Stimulated activated CD4-positive, alpha-beta T cell treated with anti-CD3 and anti-CD28 coated beads, Interleukin-1b, Interleukin-23, amount 100 ng/mL, for 1 hour (primary cell): ENCODE measurements around the gene ZFPM1.

Experiments used
- DNase-seq, 2 donors: peaks; one replicate each; pipeline ENCODE4 v3.0.0-alpha.2; 2020; ENCODE audit warnings: low read depth in 2 of 2

The ZFPM1 gene

GRCh38 chr16:88561485-88562359 is 108.6 kb downstream of the ZFPM1 start:
- peak; percentile 18 to 32 for DNase-seq

- DNase-seq, result peak in 1 of 2 donors; percentile 31
Measured at GRCh38 chr16:88566158-88566557, 113.1 kb downstream of the ZFPM1 start.

GRCh38 chr16:88568710-88569613 is 115.9 kb downstream of the ZFPM1 start:
- DNase-seq, result no peak

GRCh38 chr16:88569614-88569984 is 116.5 kb downstream of the ZFPM1 start:
- no peak for DNase-seq

DNA sequence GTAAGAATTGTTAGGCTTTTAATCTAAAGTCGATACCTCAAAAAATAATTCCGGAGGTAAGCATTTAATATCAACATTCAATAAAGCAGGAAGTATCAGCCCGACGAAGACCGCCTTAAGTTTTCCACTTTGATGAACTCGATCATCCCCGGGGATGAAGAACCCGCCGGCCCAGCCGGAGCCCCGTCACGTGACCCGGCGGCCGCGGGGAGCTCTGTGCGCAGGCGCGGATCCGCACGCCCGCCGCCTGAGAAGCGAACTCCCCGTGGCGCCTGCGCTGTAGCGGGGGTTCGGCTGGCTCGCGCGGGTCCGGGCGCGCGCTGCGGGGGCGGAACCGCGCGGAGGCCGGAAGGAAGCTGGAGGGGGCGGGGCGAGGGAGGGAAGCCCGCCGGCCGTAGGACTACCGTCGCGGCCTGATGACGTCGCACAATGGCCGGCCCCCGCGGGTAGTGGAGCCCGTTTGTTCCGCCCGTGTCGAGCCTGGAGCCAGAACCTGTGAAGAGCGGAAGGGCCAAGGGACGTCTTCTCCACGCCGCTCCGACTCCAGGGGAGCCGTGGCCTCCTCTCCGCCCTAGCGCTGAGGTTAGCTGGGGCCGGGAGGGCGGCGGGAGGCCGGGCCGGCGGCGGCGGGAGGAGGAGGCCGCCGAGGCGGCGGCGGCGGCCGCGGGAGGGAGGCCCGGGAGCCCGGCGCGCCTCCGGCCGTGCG is 117.1 kb downstream of the ZFPM1 start, which contains the start of gene ZC3H18:
Gene ZC3H18, plus strand, starts transcription at position 419 of the 706 bp plus-strand sequence. CDS start 6,721 bp downstream, outside the sequence.
- DNase-seq, result peak; percentile 96 to 98

GRCh38 chr16:88570691-88571092 is 117.6 kb downstream of the ZFPM1 start:
- DNase-seq, result no peak

DNA sequence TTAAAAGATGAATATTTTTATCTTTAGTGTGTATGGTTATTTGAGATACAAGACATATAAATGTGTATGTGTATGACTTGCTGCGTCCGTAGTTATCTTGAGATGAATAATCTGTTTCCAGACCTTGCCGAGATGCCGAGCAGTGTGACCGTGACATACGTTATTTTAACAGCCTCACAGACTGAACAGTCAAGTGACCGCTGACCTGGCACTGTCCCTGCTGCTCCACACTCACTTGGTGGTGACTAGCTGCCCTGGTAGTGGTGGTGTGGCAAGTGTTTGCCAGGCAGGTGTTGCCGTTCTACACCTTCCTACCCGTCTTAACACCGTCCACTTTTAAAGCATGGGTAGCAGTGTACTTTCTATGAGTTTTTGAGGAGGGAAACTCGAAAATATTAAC is 122.2 kb downstream of the ZFPM1 start:
- no peak for DNase-seq

DNA sequence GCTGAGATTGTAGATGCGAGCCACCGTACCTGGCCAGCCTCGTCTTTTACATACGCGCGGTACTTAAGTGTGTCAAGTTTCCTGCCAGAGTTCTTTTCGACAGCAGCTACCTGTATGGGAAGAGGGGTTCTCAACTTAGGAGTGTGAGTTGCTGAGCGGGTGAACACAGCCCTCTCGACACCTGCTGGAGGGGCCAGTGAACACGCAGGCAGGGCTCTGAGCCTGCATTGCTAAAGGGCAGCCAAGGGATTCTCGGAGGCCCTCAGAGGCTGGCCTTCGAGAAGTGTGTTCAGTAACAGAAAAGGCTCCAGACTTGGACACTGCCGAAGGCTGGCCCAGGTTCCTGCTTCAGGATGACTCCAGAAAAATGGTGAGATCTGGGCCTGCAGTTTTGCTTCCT is 123.2 kb downstream of the ZFPM1 start:
- no peak for DNase-seq

- no peak for DNase-seq
Measured at GRCh38 chr16:88577166-88577565, 124.1 kb downstream of the ZFPM1 start.

DNA sequence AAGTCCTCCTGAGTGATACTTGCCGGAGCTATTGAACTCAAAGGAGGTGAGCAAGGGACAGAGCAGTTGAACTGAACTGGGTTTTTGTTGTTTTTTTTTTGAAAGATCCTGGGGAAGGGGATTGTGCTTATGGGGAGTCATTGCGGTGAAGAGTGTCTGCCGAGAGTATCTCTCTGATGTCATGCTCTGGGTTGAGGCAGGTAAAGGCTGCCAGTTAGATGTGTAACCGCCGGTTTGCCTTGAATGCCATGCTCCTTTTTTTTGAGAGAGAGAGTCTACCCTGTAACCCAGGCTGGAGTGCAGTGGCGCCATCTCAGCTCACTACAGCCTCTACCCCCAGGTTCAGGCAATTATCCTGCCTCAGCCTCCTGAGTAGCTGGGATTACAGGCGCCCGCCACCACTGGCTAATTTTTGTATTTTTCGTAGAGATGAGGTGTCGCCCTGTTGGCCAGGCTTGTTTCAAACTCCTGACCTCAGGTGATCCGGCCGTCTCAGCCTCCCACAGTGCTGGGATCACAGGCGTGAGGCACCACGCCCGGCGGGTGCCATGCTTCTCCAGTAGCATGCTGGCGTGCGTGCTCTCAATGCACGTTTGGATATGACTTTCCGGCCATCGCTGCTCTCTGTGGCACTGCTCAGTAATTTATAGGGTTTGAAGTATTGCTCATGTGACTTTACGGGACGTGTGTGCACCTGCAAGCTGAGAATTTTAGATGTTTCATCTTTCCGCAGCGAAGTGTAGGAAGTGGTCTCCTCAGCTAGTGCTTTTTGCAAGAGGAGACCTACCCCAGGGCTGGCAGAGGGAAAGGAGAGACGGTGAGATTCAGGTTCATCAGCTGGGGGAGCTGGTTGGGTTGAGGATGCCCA is 125.6 kb downstream of the ZFPM1 start:
- DNase-seq, result no peak

DNA sequence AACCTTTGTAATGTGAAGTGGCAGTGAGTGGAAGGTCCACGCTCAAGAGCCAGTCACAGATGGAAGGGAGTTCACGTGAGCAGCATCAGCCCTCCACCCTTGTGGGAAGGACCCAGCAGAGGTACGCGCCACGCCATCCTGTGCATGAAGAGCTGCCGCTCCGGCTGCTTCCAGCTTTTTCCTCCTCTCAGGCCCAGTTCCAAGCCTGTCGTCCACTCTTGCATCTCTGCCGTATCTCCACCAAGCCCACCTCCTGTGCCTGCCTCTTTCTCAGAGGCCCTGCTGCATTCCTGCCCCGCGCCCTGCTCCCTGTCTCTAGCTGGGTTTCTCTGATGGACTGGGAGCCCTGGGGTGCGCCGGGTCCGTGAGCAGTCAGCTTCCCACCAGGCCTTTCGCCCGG is 127.3 kb downstream of the ZFPM1 start:
- DNase-seq, result no peak

DNA sequence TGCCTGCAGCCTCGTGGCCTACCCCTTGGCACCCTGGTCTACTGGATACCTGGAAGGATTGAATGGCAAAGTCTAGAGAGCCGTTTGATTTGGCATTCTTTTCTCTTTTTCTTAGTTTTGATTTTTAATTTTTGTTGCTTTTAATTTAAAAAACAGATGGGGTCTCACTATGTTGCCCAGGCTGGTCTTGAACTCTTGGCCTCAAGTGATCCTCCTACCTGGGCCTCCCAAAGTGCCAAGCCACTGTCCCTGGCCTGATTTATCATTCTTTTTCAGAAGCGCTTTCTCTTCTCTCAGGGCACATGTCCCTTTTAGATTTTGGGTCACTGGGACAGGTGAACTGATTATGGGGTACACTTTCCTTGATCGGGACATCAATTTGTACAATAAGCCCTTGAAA is 128.0 kb downstream of the ZFPM1 start:
- DNase-seq, result no peak

DNA sequence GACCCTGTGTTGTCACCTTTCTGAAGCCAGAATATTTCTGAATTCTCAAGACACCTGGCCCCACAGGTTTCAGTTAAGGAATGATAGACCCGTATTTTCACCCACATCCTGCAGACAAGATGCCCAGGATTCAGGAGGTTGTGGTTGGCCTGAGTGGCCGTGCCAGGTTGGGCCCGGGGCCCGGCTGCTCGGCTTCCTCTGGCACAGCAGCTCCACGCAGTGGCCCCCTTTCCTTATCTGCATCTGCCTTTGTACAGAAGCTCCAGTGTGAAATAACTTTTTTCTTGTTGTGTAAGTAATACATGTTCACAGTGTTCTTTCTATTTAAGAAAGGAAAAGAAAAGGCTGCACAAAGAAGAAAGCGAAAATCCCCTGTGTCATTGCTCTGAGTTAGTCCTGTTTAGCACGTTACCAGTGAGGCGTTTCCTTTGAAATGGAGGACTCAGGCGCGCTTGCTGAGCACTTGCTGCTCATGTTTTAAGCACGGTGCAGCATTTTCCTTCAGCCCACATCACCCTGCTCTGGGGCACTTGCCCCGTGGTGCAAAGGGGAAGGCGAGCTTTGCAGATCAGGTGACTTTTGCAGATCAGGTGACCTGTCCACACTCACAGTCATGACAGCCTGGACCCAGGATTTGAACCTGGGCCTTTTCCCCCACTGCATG is 130.0 kb downstream of the ZFPM1 start:
- no peak for DNase-seq

GRCh38 chr16:88584676-88585075 is 131.6 kb downstream of the ZFPM1 start:
- DNase-seq, result no peak

DNA sequence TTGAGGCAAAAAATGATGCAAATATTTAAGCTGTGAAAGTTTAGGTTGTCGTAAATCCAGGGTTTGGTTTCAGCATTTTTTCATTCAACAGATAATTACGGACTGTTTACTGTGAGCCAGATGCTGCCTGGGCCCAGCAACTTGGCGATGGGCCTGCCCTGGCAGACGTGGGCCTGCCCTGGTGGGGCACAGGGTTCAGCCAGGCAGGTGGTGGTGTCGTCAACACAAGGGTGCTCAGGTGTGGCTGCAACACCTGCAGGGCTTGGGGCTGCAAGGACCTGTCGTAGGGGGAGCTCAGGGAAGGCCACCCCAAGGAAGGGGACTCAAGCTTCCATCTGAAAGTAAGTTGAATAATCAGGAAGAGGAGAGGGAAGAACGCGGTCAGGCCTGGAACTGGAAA is 132.2 kb downstream of the ZFPM1 start:
- DNase-seq, result no peak

GRCh38 chr16:88585927-88586581 is 133.0 kb downstream of the ZFPM1 start:
- no peak for DNase-seq
